ENCODE measurements around the gene CDH18. TPM values are rescaled to one million over a fixed set of nuclear protein-coding genes. Genes with fewer than 3 reads are reported as not detected.

CDH18 gene
- total RNA-seq, 1 donor from 2014 or later = not detected

GRCh38 chr5:19862711-19863110, 125.3 kb downstream of the CDH18 start:
- Histone ChIP-seq H3K4me1 (no peaks in the 10 kb centered on the region), H3K36me3 (no peaks in the 10 kb centered on the region), H3K27ac (no peak overlapping the region), H3K9me3 (no peaks in the 10 kb centered on the region), H3K27me3 (ENCODE audit: low read depth) (no peaks in the 10 kb centered on the region), H3K4me3 (no peak overlapping the region)
- DNase-seq = no peak
- TF ChIP-seq CTCF (IDR thresholded peaks at IDR 0.05) = no peak
- no peak for ATAC-seq
- intact Hi-C loops (cut with DNase I) = no loop called here

- no peak for TF ChIP-seq CTCF (IDR thresholded peaks at IDR 0.05)
- Histone ChIP-seq H3K36me3 (no peaks in the 10 kb centered on the region), H3K4me1 (no peaks in the 10 kb centered on the region), H3K27ac (no peak overlapping the region), H3K27me3 (ENCODE audit: low read depth) (no peaks in the 10 kb centered on the region), H3K9me3 (no peaks in the 10 kb centered on the region), H3K4me3 (no peak overlapping the region)
- no peak for DNase-seq
- ATAC-seq = no peak
- intact Hi-C loops (cut with DNase I) = no loop called here
These were observed 129.0 kb downstream of the CDH18 start for GRCh38 chr5:19859020-19859419.

- H3K4me3 ChIP-seq = no peak overlapping the region
- H3K27me3 ChIP-seq (ENCODE audit: low read depth) = no peaks in the 10 kb centered on the region
- no peaks in the 10 kb centered on the region for H3K4me1 ChIP-seq
- DNase-seq (no peak), ATAC-seq (no peak)
- H3K9me3 ChIP-seq = no peaks in the 10 kb centered on the region
- H3K36me3 ChIP-seq = no peaks in the 10 kb centered on the region
- H3K27ac ChIP-seq = no peak overlapping the region
- TF ChIP-seq CTCF (IDR thresholded peaks at IDR 0.05) = no peak
- intact Hi-C loops (cut with DNase I) = no loop called here
These were observed 132.1 kb downstream of the CDH18 start for GRCh38 chr5:19855931-19856330.

GRCh38 chr5:19855453-19855852, 132.5 kb downstream of the CDH18 start:
- no peaks in the 10 kb centered on the region for H3K9me3 ChIP-seq
- no peak overlapping the region for H3K4me3 ChIP-seq
- TF ChIP-seq CTCF (IDR thresholded peaks at IDR 0.05) = no peak
- ATAC-seq (no peak), DNase-seq (no peak)
- no peaks in the 10 kb centered on the region for H3K27me3 ChIP-seq (ENCODE audit: low read depth)
- no peak overlapping the region for H3K27ac ChIP-seq
- H3K4me1 ChIP-seq = no peaks in the 10 kb centered on the region
- H3K36me3 ChIP-seq = no peaks in the 10 kb centered on the region
- intact Hi-C loops (cut with DNase I) = no loop called here

GRCh38 chr5:19855031-19855430, 133.0 kb downstream of the CDH18 start:
- Histone ChIP-seq H3K36me3 (no peaks in the 10 kb centered on the region), H3K4me3 (no peak overlapping the region), H3K27ac (no peak overlapping the region), H3K9me3 (no peaks in the 10 kb centered on the region), H3K27me3 (ENCODE audit: low read depth) (no peaks in the 10 kb centered on the region), H3K4me1 (no peaks in the 10 kb centered on the region)
- ATAC-seq (no peak), DNase-seq (no peak)
- TF ChIP-seq CTCF (IDR thresholded peaks at IDR 0.05) = no peak
- intact Hi-C loops (cut with DNase I) = no loop called here
